ENCODE data around the gene GNG13.

Gene GNG13

GRCh38 chr16:793414-793813 is 7.1 kb downstream of the GNG13 start:
- no peak for DNase-seq

- no peak for DNase-seq
These were observed 8.1 kb downstream of the GNG13 start for GRCh38 chr16:792221-792995.

- no peak for DNase-seq
These were observed 9.4 kb downstream of the GNG13 start for GRCh38 chr16:791131-791530.

- no peak for DNase-seq
These were observed 10.4 kb downstream of the GNG13 start for GRCh38 chr16:790086-790485.

GRCh38 chr16:789191-789850 is 11.2 kb downstream of the GNG13 start:
- no peak for DNase-seq

GRCh38 chr16:788399-789126 is 12.0 kb downstream of the GNG13 start, which contains the start of gene CHTF18:
CHTF18 (plus strand) TSS chr16:788620; CDS start chr16:788685, 65 bp downstream.
- DNase-seq: peak; percentile 88 to 96 (median 94)

GRCh38 chr16:787978-788398 is 12.5 kb downstream of the GNG13 start, which contains the start of gene RPUSD1:
RPUSD1 (minus strand) TSS chr16:788381; CDS start chr16:787737, 644 bp downstream.
- DNase-seq: no peak

- DNase-seq: no peak
These were observed 13.1 kb downstream of the GNG13 start for GRCh38 chr16:787321-787966.

- DNase-seq: peak; percentile 49 to 66 (median 60)
These were observed 14.7 kb downstream of the GNG13 start for GRCh38 chr16:785563-786535.

- no peak for DNase-seq
These were observed 16.1 kb downstream of the GNG13 start for GRCh38 chr16:784431-784830.

GRCh38 chr16:783404-784161 is 17.0 kb downstream of the GNG13 start:
- no peak for DNase-seq

GRCh38 chr16:782766-783403 is 17.6 kb downstream of the GNG13 start:
- no peak for DNase-seq

- DNase-seq: no peak
These were observed 18.3 kb downstream of the GNG13 start for GRCh38 chr16:782258-782657.

GRCh38 chr16:781346-782010 is 19.1 kb downstream of the GNG13 start:
- DNase-seq: no peak

- DNase-seq: no peak
These were observed 20.2 kb downstream of the GNG13 start for GRCh38 chr16:780296-780695.

GRCh38 chr16:779561-779960 is 21.0 kb downstream of the GNG13 start:
- DNase-seq: no peak

GRCh38 chr16:778909-779527 is 21.5 kb downstream of the GNG13 start:
- no peak for DNase-seq

GRCh38 chr16:778447-778846 is 22.1 kb downstream of the GNG13 start:
- no peak for DNase-seq

- DNase-seq: no peak
These were observed 22.7 kb downstream of the GNG13 start for GRCh38 chr16:777826-778225.
